ENCODE data around the gene NDUFA11.

DNA sequence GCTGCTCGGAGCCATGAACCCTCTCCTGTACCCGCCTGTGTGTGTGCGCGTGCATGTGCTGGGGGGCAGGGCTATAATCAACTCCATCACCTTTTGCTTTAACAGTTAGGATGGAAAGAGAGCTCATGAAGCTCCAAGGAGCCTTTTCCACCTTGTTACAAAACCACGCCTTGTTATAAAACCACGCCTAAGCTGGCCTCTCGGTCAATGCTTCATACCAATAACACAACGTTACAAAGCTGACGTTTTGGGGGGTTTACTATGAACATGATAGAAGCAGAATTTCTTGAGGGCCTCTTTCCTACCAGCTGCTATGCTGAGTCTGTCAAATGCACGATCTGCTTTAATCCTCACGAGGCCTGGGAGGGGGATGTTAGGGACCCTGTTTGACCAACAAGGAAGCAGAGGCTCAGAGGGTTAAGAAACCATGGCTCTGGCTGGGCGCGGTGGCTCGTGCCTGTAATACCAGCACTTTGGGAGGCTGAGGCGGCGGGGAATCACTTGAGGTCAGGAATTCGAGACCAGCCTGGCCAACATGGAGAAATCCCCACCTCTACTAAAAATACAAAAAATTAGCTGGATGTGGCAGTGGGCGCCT, 22.3 kb upstream of the NDUFA11 start:
- TF ChIP-seq CTCF (IDR thresholded peaks at IDR 0.05; ENCODE audit: borderline replicate concordance, extremely low read depth, low read length, poor library complexity, severe bottlenecking): no peak
- TF ChIP-seq EZH2 (IDR thresholded peaks at IDR 0.05; ENCODE audit: borderline replicate concordance, low read depth, low read length, severe bottlenecking): no peak

Measured in DND-41 (cell line).